ENCODE measurements around the gene YWHAQ. TPM values are rescaled to one million over a fixed set of nuclear protein-coding genes. Genes with fewer than 3 reads are reported as not detected.

The YWHAQ gene
- total and polyA plus RNA-seq, 9 of the 15 experiments (the other 6 are each of a cell fraction or from before 2014, with no cell fraction given), result 63.1 to 359 (median 203) TPM

DNA sequence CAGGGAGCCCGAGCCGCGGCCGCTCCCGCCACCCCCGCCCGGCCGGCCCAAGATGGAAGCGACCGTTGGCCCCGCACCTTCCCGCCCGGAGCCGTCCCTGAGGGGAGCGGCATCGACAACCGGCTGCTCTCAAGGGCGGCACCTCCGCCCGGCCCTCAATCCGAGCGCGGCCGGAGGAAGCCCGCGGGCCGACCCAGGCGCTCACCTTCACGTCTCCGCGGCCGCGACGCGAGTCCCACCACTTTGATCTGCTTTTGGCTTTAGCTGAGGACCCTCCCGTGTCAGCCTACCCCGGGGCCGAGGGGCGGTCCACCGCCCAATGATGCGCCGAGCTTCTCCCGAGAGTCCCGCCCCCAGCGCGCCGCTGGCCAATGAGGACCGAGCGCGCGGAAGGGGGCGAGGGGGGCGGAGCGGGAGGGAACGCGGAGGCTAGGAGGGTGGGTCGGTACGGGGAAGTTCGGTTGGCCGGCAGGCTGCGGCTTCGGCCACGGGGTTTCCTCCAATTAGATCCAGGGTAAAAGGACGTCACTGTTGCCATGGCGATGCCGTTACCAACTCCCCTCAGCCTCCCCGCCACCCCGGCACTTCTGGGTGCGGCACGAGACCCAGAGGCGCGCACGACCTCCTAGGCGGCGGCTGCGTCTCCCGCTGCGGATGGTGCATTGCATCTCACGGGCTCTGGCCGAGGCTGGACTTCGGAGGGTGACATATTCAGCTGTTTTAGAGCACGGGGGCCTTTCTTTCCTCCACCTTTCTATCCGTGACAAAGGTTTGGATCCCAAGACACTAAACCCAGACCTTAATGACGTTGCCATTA lies at the start of gene YWHAQ (continued):
- TF ChIP-seq ATF1 (CRISPR knock-in tag; IDR thresholded peaks at IDR 0.05), result peak; percentile 48; the same call in 1 of the 2 replicates
- TF ChIP-seq ATF1 (tag; IDR thresholded peaks at IDR 0.05), result peak; percentile 98
- TF ChIP-seq CTBP1 (IDR thresholded peaks at IDR 0.05; ENCODE audit: borderline replicate concordance), result peak; percentile 84
- no peak for TF ChIP-seq ZBTB5 (IDR thresholded peaks at IDR 0.05)
- TF ChIP-seq ZNF436 (CRISPR knock-in tag; IDR thresholded peaks at IDR 0.05), result no peak
- TF ChIP-seq, protein P1, sequence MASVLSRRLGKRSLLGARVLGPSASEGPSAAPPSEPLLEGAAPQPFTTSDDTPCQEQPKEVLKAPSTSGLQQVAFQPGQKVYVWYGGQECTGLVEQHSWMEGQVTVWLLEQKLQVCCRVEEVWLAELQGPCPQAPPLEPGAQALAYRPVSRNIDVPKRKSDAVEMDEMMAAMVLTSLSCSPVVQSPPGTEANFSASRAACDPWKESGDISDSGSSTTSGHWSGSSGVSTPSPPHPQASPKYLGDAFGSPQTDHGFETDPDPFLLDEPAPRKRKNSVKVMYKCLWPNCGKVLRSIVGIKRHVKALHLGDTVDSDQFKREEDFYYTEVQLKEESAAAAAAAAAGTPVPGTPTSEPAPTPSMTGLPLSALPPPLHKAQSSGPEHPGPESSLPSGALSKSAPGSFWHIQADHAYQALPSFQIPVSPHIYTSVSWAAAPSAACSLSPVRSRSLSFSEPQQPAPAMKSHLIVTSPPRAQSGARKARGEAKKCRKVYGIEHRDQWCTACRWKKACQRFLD (CRISPR knock-in tag; IDR thresholded peaks at IDR 0.05), result peak; percentile 34; the same call in 1 of the 2 replicates
- peak; percentile 99 for TF ChIP-seq POLR2G (IDR thresholded peaks at IDR 0.05; ENCODE audit: low read depth, low read length)
- TF ChIP-seq MAZ (CRISPR knock-in tag; conservative IDR thresholded peaks at IDR 0.05 in 1 of 2, IDR thresholded peaks at IDR 0.05 in 1 of 2), result peak; percentile 98 to 99
- peak; percentile 75 for TF ChIP-seq CCNT2 (IDR thresholded peaks at IDR 0.05; ENCODE audit: borderline replicate concordance, extremely low read depth, insufficient read length, low read depth, low read length)
- no peak for TF ChIP-seq KAT2B (IDR thresholded peaks at IDR 0.05; ENCODE audit: low read depth, low read length)
- peak; percentile 99 for TF ChIP-seq ZFP36 (IDR thresholded peaks at IDR 0.05; ENCODE audit: low read depth, low read length, partially characterized antibody)
- TF ChIP-seq POU5F1 (IDR thresholded peaks at IDR 0.05; ENCODE audit: borderline replicate concordance, low read depth, low read length, partially characterized antibody), result no peak
- no peak for TF ChIP-seq MAFK (IDR thresholded peaks at IDR 0.05; ENCODE audit: low read length)
- TF ChIP-seq ZNF263 (CRISPR knock-in tag; IDR thresholded peaks at IDR 0.05; ENCODE audit: borderline replicate concordance), result peak; percentile 41; the same call in 1 of the 2 replicates
- peak; percentile 13; the same call in 1 of the 2 replicates for TF ChIP-seq SMARCA4 (IDR thresholded peaks at IDR 0.05)
- no peak for TF ChIP-seq CHD1 (IDR thresholded peaks at IDR 0.05; ENCODE audit: low read length)
- no peak for TF ChIP-seq NR4A1 (CRISPR knock-in tag; IDR thresholded peaks at IDR 0.05)
- TF ChIP-seq NR4A1 (tag; IDR thresholded peaks at IDR 0.05), result no peak
- TF ChIP-seq ZNF239 (CRISPR knock-in tag; IDR thresholded peaks at IDR 0.05), result no peak
- TF ChIP-seq ZEB2 (IDR thresholded peaks at IDR 0.05), result no peak
- peak; percentile 96 for TF ChIP-seq TRIM28 (IDR thresholded peaks at IDR 0.05)
- no peak for TF ChIP-seq KLF6 (CRISPR knock-in tag; IDR thresholded peaks at IDR 0.05; ENCODE audit: borderline replicate concordance)
- TF ChIP-seq MITF (IDR thresholded peaks at IDR 0.05), result peak; percentile 96

All from K562 (cell line).